BJ (cell line): ENCODE results near the gene LZTR1. TPM values are rescaled to one million over a fixed set of nuclear protein-coding genes. Genes with fewer than 3 reads are reported as not detected.
A peak's percentile ranks its signal among the peaks of the same experiment; 100 is the strongest.

Experiments
- CTCF ChIA-PET: fragments of 350-600 bp; formaldehyde crosslinking; extraction: SDS; loops from one replicate; lab custom pipeline; 2021; ENCODE audit warnings: antibody characterized with exemption, inconsistent platforms; lab: Yijun Ruan, JAX
- POLR2A ChIA-PET: fragments of 300-600 bp; sonication (Branson Sonifier 250); formaldehyde crosslinking; extraction: SDS; loops from one replicate; lab custom pipeline; 2021; ENCODE audit warnings: antibody characterized with exemption; lab: Charles Lee
- DNase-seq: peaks from one replicate; pipeline ENCODE4 v3.0.0-alpha.2; 2011; ENCODE audit warnings: low read depth
- H3K27me3 ChIP-seq: 2 replicates; pipeline ENCODE4 v1.6.0; 2011; ENCODE audit warnings: low read length; ENCODE audit not compliant: control insufficient read depth, insufficient read depth
- H3K36me3 ChIP-seq: 2 replicates; pipeline ENCODE4 v1.5.1; 2011; ENCODE audit warnings: low read length; ENCODE audit not compliant: control insufficient read depth, insufficient read depth
- H3K4me3 ChIP-seq: 2 replicates; pipeline ENCODE4 v1.5.1; 2011; ENCODE audit warnings: low read depth, mild to moderate bottlenecking, control low read depth, low read length
- CTCF ChIP-seq: IDR thresholded peaks from 2 replicates; pipeline ENCODE4 v1.5.1; 2011; ENCODE audit warnings: low read depth, mild to moderate bottlenecking, control low read depth, inconsistent platforms, low read length, moderate library complexity; ENCODE audit not compliant: insufficient read depth
- polyA plus RNA-seq: library from polyadenylated mRNA; depleted of rRNA; stranded (reverse); fragments of >200 nt; gene quantifications from 2 replicates; pipeline ENCODE4 v1.2.3, GENCODE V29; 2011

LZTR1 gene
- polyA plus RNA-seq, 1 experiment = 45.9 TPM

GRCh38 chr22:20965104-20965887 lies 16.8 kb upstream of the LZTR1 start:
- ChIA-PET CTCF (interaction anchor here (1.2 to 1.5 kb wide), 2 partner anchors 7 to 37 kb away, joined by 3 to 5 read pairs; no protein-coding TSS in a partner anchor), POLR2A (no interaction called here)
- Histone ChIP-seq H3K4me3 (peak overlapping the region; percentile 32), H3K36me3 (no peaks in the 10 kb centered on the region), H3K27me3 (peaks cover 7% of the 10 kb centered on the region)
- no peak for TF ChIP-seq CTCF
- DNase-seq = no peak

- ChIA-PET POLR2A (no interaction called here), CTCF (no interaction called here)
- DNase-seq = no peak
- Histone ChIP-seq H3K27me3 (peaks cover 7% of the 10 kb centered on the region), H3K4me3 (no peak overlapping the region), H3K36me3 (no peaks in the 10 kb centered on the region)
- TF ChIP-seq CTCF = no peak
These were observed 15.9 kb upstream of the LZTR1 start for GRCh38 chr22:20965888-20966855.

GRCh38 chr22:20966883-20967696 lies 15.0 kb upstream of the LZTR1 start, which contains the start of gene AIFM3:
Gene AIFM3, plus strand, starts transcription at chr22:20967255. Its CDS starts 690 bp downstream, at chr22:20967945.
- H3K27me3 ChIP-seq = peaks cover 7% of the 10 kb centered on the region
- no peak for TF ChIP-seq CTCF
- DNase-seq = no peak
- ChIA-PET POLR2A (no interaction called here), CTCF (no interaction called here)
- no peak within 1 kb of the TSS for H3K4me3 ChIP-seq
- H3K36me3 ChIP-seq = no peaks in the 10 kb centered on the region

- ChIA-PET POLR2A (no interaction called here), CTCF (no interaction called here)
- no peak for TF ChIP-seq CTCF
These were observed 14.3 kb upstream of the LZTR1 start for GRCh38 chr22:20967697-20968211.

More at GRCh38 chr22:20967697-20968211, 14.3 kb upstream of the LZTR1 start:
- DNase-seq = no peak
- no peak overlapping the region for H3K4me3 ChIP-seq
- H3K27me3 ChIP-seq = peaks cover 7% of the 10 kb centered on the region
- H3K36me3 ChIP-seq = no peaks in the 10 kb centered on the region
